SIG-M5 treated with dmso at 0.1 percent for 504 hours (cell line): ENCODE data around the gene CHMP4B.
"Not testable (repeated sequence)": the region's sequence is repeated elsewhere in the genome, so short reads cannot be mapped to it uniquely, and the experiment has no call there.

Experiments used
- DNase-seq: peaks from one replicate; lab custom pipeline; 2025; ENCODE audit not compliant: unreplicated experiment; lab: John Stamatoyannopoulos, UW

CHMP4B gene

DNA sequence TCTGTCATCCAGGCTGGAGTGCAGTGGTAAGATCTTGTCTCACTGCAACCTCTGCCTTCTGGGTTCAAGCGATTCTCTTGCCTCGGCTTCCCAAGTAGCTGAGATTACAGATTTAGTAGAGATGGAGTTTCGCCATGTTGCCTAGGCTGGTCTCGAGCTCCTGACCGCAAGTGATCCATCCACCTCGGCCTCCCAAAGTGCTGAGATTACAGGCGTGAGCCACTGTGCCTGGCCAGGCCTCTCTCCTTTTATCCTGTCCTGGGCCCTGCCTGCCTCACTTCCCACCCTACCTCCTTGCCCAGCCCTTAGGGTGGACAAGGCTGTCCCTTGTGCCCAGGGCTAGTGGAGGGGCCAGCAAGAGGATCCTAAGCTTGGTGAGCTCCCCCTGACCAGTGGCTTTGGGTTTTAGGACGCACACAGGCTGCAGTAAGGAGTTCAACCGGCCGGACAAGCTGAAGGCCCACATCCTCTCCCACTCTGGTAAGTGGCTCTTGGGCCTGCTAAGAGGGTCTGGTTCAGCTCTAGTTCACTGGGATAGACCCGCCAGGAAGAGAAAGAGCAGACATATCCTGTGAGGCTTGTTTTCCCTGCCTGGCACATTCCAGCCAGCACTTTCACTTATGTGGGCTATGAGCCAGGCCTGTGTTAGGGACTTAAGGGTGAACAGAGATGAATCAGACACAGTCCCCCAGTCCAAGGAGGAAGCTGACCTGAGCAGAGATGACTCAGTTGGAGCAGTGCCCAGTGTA lies 21.9 kb upstream of the CHMP4B start:
- peak; percentile 52 for DNase-seq

GRCh38 chr20:33789858-33790182 lies 21.3 kb upstream of the CHMP4B start:
- no peak for DNase-seq

DNA sequence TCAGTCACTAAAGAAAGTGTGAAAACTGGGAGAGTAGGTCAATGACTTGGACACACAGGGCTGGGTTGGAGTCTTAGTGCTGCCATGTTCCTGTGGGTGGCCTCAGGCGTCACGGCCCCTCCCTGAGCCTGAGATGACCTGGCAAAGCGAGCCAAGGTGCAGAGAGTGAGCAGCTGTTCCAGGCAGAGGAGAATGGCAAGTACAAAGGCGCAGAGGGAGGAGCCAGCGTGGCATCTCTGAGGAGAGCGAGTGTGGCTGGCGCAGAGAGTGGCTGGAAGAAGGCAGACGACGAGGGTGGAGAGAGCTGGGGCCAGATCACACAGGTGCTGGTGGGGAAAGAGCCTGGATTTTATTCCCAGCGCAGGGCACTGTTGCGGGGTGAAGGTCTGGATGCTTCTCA lies 20.6 kb upstream of the CHMP4B start:
- DNase-seq, result no peak

GRCh38 chr20:33791021-33791420 lies 20.1 kb upstream of the CHMP4B start:
- no peak for DNase-seq

GRCh38 chr20:33791540-33791939 lies 19.6 kb upstream of the CHMP4B start:
- no peak for DNase-seq

- no peak for DNase-seq
Observed at GRCh38 chr20:33791959-33792597, 19.1 kb upstream of the CHMP4B start.

DNA sequence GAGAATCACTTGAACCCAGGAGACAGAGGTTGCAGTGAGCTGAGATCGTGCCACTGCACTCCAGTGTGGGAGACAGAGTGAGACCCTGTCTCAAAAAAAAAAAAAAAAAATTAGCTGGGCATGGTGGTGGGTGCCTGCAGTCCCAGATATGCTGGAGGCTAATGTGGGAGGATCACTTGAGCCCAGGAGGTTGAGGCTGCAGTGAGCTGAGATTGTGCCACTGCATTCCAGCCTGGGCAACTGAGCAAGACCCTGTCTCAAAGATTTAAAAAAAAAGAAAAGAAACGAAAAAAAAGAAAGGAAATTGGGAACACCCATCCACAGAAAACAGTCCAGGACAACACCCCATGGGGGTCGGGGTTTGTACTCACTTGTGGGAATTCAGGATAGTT lies 18.6 kb upstream of the CHMP4B start:
- not testable (repeated sequence) for DNase-seq

DNA sequence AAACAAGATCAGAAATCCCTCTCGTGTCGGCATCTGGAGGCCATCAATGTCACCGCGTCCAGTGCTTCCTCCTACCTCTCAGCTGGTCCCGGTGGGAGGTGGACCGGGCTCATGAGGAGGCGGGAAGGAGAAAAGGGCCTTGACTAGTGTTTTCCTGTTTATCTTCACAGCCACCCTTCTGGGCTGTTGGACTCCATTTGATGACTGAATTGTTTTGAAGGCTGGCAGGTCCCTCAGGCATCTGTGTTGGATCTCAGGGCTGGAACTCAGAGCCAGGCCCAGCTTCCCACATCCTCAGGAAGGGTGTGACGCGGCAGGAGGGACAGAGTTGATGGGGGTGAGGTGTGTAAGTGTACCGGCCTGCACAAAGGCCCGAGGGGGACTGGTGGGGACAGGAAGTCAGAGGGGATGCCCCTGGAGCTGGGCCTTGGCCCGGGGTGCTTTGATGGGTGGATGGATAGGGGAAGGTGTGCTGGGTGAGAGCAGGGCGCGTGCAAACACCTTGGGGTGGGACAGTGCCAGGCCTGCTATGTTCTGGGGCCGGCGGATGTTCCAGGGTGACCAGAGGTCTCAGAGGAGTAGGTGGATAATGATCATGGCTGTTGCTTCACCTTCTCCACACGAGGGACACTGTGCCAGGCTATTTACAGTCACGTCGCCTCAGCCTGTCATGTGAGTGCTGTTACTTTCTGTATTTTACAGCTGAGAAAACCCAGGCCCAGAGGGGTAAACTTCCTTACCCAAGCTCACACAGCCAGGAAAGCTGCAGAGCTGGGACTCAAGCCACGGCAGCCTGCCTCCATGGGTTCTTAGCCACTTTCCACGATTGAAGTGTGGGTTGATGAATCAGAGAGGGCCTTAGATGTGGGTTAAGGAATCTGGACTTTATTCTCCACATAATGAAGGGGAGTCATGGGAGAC lies 17.9 kb upstream of the CHMP4B start:
- no peak for DNase-seq

DNA sequence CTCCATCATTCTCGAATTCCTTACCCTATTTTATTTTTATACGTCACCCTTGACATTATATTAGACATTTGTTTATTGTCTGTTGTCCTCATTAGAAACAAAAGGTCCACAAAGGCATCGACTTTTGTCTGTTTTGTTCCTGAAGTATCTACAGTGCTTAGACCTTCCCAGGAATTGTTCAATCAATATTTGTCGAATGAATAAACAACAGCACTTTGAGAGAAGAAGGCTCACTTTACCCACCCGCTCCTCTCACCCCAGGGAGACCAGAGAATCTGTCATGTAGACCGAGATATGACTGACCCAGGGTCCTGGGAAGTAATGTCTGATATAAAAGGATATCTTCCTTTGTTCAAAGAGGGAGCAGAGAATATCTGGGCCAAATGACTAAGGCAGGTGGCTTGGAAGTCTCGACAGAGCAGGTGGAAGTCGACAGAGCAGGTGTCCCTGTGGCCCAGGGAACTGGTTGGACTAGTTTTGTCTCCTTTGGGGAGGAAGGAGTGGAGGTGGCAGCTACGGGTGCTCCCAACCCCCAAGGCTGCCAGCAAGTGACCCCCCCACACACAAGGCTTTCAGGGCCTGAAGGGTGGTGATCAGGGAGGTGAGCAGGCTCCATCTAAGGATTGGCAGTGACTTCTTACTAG lies 14.8 kb upstream of the CHMP4B start:
- peak; percentile 39 for DNase-seq

DNA sequence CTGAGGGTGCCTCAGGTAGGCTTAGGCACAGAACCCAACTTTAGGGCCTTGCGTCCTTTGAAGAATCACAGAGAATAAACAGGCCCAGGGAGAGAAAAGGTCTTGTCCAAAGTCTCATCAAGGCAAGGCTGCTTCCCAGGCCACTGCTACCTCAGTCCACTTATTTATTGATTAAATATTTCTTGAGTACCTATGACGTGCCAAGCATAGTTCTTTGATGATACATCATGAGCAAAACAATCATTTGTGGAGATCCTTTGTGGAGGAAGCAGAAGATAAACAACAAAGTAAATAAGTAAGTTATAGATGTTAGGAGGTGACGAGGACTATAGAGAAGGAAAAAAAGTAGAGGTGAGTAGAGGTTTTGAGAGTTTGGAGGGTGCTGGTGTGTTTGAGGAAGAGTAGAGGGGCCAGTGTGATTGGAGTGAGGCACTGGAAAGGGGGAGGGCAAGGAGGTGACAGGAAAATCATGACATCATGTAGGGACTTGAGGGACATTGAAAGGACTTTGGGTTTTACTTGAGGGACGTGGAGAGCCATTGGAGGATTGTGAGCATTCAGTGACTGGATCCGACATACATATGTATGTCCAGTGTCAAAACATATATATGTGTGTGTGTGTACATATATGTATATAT lies 14.1 kb upstream of the CHMP4B start:
- no peak for DNase-seq

GRCh38 chr20:33798444-33798843 lies 12.7 kb upstream of the CHMP4B start:
- DNase-seq, result no peak

DNA sequence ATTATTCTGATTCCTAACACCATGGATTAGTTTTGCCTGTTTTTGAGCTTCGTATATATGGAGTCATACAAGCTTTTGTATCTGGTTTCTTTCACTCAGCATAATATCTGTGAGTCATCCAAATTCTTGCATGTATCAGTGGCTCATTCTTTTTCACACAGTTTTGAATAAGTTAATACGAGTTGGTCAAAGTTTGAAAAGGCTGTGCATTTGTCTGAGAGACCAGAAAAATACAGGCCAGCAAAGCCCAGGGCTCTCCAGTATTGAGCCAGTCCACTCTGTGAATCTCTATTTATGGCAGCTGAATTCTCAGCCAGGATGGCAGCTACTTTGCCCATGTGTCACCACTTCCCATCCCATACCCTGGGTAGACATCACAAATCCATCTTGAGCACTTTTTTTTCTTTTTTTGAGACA lies 7.2 kb upstream of the CHMP4B start:
- DNase-seq, result no peak

GRCh38 chr20:33808388-33808787 lies 2.8 kb upstream of the CHMP4B start:
- DNase-seq, result no peak

DNA sequence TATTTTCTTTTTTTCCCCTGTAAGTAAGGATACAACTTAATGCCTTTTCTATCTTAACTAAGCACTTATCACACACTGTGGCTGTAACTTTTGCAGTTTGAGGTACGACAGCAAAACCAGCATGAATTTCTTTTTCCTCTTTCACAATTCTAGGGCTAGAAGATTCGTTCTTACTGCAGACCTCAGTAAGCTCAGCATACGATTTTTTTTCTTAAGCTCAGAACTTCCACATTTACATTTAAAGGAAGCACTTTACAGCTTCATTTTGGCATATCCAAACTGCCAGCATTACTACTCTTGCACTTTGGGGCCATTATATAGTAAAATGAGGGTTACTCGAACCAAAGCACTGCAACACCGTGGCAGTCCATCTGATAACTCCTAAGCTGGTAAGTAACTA lies 889 bp upstream of the CHMP4B start:
- DNase-seq, result peak; percentile 17

DNA sequence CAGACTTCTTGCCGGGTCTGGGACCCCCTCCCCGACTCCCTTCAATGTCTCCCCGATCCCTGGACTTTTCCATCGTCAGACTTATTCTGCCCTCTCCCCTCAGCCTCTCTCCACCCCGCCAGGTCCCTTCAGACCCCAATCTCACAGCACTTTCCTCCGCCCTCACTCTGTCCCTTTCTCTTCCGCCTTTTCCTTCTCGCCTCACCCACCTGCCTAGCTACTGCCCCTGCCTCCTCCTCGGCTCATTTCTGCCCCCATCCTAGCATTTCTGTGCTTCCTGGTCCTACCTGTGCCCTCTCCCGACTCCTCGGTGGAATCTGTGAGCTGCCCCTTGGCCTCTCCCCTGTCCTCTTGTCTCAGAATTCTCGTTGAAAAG lies 616 bp downstream of the CHMP4B start:
- DNase-seq, result peak; percentile 22

- DNase-seq, result peak; percentile 89
Observed at GRCh38 chr20:33812152-33812849, 1.2 kb downstream of the CHMP4B start.

GRCh38 chr20:33812908-33813462 lies 1.8 kb downstream of the CHMP4B start:
- no peak for DNase-seq

DNA sequence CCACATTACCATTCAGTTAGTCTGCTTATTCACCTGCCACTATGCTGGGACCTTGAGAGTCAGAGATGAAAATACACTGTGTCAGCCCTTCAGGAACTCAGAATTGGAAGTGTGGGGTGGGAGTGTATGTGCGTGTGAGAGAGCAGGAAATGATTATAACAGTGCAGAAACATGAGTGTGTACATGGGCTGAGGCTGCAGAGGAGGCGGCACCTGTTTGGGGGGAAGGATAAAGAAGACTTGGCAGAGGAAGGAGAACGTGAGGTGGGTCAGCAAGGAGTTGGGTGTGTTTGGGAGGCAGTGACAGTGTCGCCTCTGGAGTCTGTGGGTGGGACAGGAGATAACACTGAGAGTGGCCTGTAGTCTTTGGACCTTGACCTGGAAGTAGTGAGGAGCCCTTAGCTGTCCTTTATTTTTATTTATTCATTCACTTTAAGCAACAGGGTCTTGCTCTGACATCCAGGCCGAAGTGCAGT lies 3.1 kb downstream of the CHMP4B start:
- no peak for DNase-seq

GRCh38 chr20:33815671-33816070 lies 4.5 kb downstream of the CHMP4B start:
- DNase-seq, result no peak

- DNase-seq, result no peak
Observed at GRCh38 chr20:33816191-33816590, 5.0 kb downstream of the CHMP4B start.
